Caco-2 (cell line): Measurements from ENCODE around the gene NME1. TPM values are rescaled to one million over a fixed set of nuclear protein-coding genes. Genes with fewer than 3 reads are reported as not detected.

Source experiments
- BruUV-seq: library from RNA; stranded (reverse); fragments of 400-500 nt; replicated peaks from 2 replicates; lab custom pipeline; 2021; lab: Mats Ljungman, UMichigan
- CTCF ChIA-PET: fragments of 300-600 bp; sonication (Branson Sonifier 250); formaldehyde crosslinking; loops from one replicate; lab custom pipeline; 2022; ENCODE audit warnings: antibody characterized with exemption; lab: Charles Lee
- POLR2A ChIA-PET: fragments of 300-600 bp; sonication (Branson Sonifier 250); formaldehyde crosslinking; loops from one replicate; lab custom pipeline; 2022; ENCODE audit warnings: antibody characterized with exemption; lab: Charles Lee
- DNase-seq, 2 experiments: peaks; one replicate each; pipeline versions ENCODE4 v3.0.0 to v3.0.0-alpha.2; 2020 to 2022
- H3K27me3 ChIP-seq: replicated peaks from 2 replicates; pipeline ENCODE4 v1.6.0; 2011; ENCODE audit warnings: low read length; ENCODE audit not compliant: control insufficient read depth, insufficient read depth
- H3K36me3 ChIP-seq: 2 replicates; pipeline ENCODE4 v1.5.1; 2011; ENCODE audit warnings: low read length; ENCODE audit not compliant: control insufficient read depth, insufficient read depth
- H3K4me1 ChIP-seq: fragments of 250-450 bp; sonication (Bioruptor Pico); 2 replicates; pipeline ENCODE4 v1.5.1; 2020; ENCODE audit warnings: mild to moderate bottlenecking
- H3K4me3 ChIP-seq: 2 replicates; pipeline ENCODE4 v1.5.1; 2011; ENCODE audit warnings: low read depth, mild to moderate bottlenecking, control low read depth, low read length
- H3K9me3 ChIP-seq: fragments of 250-450 bp; sonication (Bioruptor Pico); 2 replicates; pipeline ENCODE4 v1.5.1; 2020; ENCODE audit warnings: mild to moderate bottlenecking, moderate library complexity
- H3K27ac Mint-ChIP-seq: one replicate; pipeline ENCODE4 v1.8.0; 2022; ENCODE audit warnings: mixed read lengths; ENCODE audit not compliant: unreplicated experiment
- H3K27me3 Mint-ChIP-seq: one replicate; pipeline ENCODE4 v1.8.0; 2022; ENCODE audit warnings: mixed read lengths; ENCODE audit not compliant: insufficient read depth, unreplicated experiment
- H3K36me3 Mint-ChIP-seq: one replicate; pipeline ENCODE4 v1.8.0; 2022; ENCODE audit warnings: mild to moderate bottlenecking, mixed read lengths; ENCODE audit not compliant: insufficient read depth, unreplicated experiment
- H3K4me1 Mint-ChIP-seq: one replicate; pipeline ENCODE4 v1.8.0; 2022; ENCODE audit warnings: low read depth, mixed read lengths; ENCODE audit not compliant: unreplicated experiment
- H3K4me3 Mint-ChIP-seq: one replicate; pipeline ENCODE4 v1.8.0; 2022; ENCODE audit warnings: mild to moderate bottlenecking, moderate library complexity, mixed read lengths; ENCODE audit not compliant: unreplicated experiment
- H3K9me3 Mint-ChIP-seq: one replicate; pipeline ENCODE4 v1.8.0; 2022; ENCODE audit warnings: mixed read lengths; ENCODE audit not compliant: unreplicated experiment
- intact Hi-C: fragments of 100-400 bp; cut with micrococcal nuclease; formaldehyde crosslinking; loops from one replicate; pipeline ENCODE4 v1.10.0; 2022; ENCODE audit not compliant: unreplicated experiment
- total RNA-seq: library from RNA; stranded (reverse); gene quantifications from 2 replicates; pipeline ENCODE4 v1.2.3, GENCODE V29; 2022
- TF ChIP-seq, protein P1 (sequence below), 2 experiments: fragments of 200-600 bp in 1 of 2; IDR thresholded peaks; 1 replicate in 1 of 2; 2 replicates in 1 of 2; pipeline versions ENCODE4 v1.5.1 to v1.8.0; 2011 to 2022; ENCODE audit warnings: antibody characterized with exemption in 1 of 2, control low read depth in 1 of 2, inconsistent platforms in 1 of 2, low read depth in 1 of 2, low read length in 1 of 2, mild to moderate bottlenecking in 1 of 2, moderate library complexity in 1 of 2; ENCODE audit not compliant: insufficient read depth in 1 of 2, severe bottlenecking in 1 of 2, unreplicated experiment in 1 of 2

NME1 gene
- total RNA-seq, 1 experiment from 2014 or later: 278 TPM

DNA sequence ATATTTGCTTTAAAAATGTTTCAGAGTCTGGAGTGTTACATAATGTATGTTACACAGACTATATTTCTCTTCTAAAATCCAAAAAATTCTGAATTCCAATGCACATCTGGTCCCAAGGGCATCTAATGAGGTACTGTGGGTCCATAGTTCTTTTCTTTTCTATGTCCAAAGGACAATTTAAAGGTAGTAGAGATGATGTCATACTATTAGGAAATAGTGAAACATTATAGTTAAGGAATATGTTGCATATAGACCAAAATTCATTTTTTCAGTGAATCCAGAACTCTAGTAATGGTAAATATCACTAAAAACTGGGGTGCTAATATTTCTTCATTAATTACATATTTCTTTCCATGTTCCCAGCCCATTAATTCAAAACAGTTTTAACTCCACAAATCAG is 35.8 kb downstream of the NME1 start:
- Mint-ChIP-seq H3K4me1 (no peaks in the 10 kb centered on the region), H3K27ac (no peak overlapping the region), H3K9me3 (no peaks in the 10 kb centered on the region), H3K36me3 (peaks cover 82% of the 10 kb centered on the region), H3K4me3 (no peak overlapping the region), H3K27me3 (no peaks in the 10 kb centered on the region)
- no peaks in the 10 kb centered on the region; the same call in 1 of the 2 replicates for H3K36me3 ChIP-seq
- TF ChIP-seq, protein P1, sequence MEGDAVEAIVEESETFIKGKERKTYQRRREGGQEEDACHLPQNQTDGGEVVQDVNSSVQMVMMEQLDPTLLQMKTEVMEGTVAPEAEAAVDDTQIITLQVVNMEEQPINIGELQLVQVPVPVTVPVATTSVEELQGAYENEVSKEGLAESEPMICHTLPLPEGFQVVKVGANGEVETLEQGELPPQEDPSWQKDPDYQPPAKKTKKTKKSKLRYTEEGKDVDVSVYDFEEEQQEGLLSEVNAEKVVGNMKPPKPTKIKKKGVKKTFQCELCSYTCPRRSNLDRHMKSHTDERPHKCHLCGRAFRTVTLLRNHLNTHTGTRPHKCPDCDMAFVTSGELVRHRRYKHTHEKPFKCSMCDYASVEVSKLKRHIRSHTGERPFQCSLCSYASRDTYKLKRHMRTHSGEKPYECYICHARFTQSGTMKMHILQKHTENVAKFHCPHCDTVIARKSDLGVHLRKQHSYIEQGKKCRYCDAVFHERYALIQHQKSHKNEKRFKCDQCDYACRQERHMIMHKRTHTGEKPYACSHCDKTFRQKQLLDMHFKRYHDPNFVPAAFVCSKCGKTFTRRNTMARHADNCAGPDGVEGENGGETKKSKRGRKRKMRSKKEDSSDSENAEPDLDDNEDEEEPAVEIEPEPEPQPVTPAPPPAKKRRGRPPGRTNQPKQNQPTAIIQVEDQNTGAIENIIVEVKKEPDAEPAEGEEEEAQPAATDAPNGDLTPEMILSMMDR (IDR thresholded peaks at IDR 0.05; ENCODE audit: insufficient read depth in 1 of 2, low read depth in 1 of 2, low read length in 1 of 2, severe bottlenecking in 1 of 2, unreplicated experiment in 1 of 2): no peak
- no peaks in the 10 kb centered on the region for H3K9me3 ChIP-seq
- CTCF ChIA-PET: no interaction called here
- DNase-seq: no peak
- H3K4me1 ChIP-seq: no peaks in the 10 kb centered on the region
- no peaks in the 10 kb centered on the region for H3K27me3 ChIP-seq
- no peak overlapping the region for H3K4me3 ChIP-seq
- no TSS peak for BruUV-seq
- intact Hi-C loops: no loop called here
- POLR2A ChIA-PET: no interaction called here

DNA sequence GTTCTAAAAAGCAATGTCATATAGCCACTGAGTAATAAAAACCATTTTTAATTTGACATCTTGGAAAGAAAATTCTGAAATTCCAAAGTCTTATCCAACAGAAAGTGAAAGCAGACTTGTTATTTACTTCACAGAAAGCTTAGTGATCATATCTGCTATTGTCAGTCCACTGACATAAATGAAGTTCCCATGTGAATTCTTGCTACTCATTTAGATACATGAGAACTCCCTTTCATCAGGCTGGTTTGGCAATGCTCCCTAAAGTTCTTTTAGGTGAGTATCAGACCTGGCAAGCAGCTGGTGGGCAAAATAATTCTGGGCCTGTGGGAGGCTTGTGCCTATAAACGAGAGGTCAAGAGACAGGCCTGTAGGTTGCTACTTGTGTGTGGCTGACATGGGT is 36.3 kb downstream of the NME1 start:
- H3K36me3 Mint-ChIP-seq: peaks cover 82% of the 10 kb centered on the region
- H3K27me3 Mint-ChIP-seq: no peaks in the 10 kb centered on the region
- no peak overlapping the region for H3K4me3 Mint-ChIP-seq
- no peaks in the 10 kb centered on the region for H3K9me3 Mint-ChIP-seq
- POLR2A ChIA-PET: no interaction called here
- H3K4me1 Mint-ChIP-seq: no peaks in the 10 kb centered on the region
- Histone ChIP-seq H3K4me3 (no peak overlapping the region), H3K4me1 (no peaks in the 10 kb centered on the region), H3K9me3 (no peaks in the 10 kb centered on the region), H3K36me3 (no peaks in the 10 kb centered on the region; the same call in 1 of the 2 replicates), H3K27me3 (no peaks in the 10 kb centered on the region)
- CTCF ChIA-PET: no interaction called here
- intact Hi-C loops: no loop called here
- no TSS peak for BruUV-seq
- TF ChIP-seq, protein P1 (IDR thresholded peaks at IDR 0.05; ENCODE audit: insufficient read depth in 1 of 2, low read depth in 1 of 2, low read length in 1 of 2, severe bottlenecking in 1 of 2, unreplicated experiment in 1 of 2): no peak
- DNase-seq: no peak
- H3K27ac Mint-ChIP-seq: no peak overlapping the region

DNA sequence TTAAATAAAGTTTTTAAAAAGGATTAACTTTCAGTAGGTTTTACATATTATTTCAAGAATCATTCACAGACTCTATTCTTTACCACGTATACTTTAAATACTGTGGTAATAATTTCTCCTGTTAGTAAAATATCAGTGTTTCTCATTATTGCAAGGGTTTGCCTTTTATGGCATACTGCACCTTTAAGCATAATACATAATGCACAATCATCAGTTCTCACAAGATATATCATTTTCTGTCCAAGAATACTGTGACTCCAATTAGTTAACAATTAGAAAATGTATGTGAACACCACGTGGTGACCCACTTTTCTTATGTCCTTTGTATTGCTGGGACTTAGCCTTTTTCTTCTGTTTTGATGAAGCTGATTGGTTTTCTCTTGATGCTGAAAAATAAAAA is 38.5 kb downstream of the NME1 start:
- Histone ChIP-seq H3K36me3 (peaks cover 1% of the 10 kb centered on the region; the same call in 1 of the 2 replicates), H3K9me3 (no peaks in the 10 kb centered on the region), H3K27me3 (no peaks in the 10 kb centered on the region), H3K4me1 (no peaks in the 10 kb centered on the region), H3K4me3 (no peak overlapping the region)
- no peaks in the 10 kb centered on the region for H3K4me1 Mint-ChIP-seq
- H3K27ac Mint-ChIP-seq: no peak overlapping the region
- TF ChIP-seq, protein P1 (IDR thresholded peaks at IDR 0.05; ENCODE audit: insufficient read depth in 1 of 2, low read depth in 1 of 2, low read length in 1 of 2, severe bottlenecking in 1 of 2, unreplicated experiment in 1 of 2): no peak
- intact Hi-C loops: no loop called here
- no peaks in the 10 kb centered on the region for H3K27me3 Mint-ChIP-seq
- BruUV-seq: no TSS peak
- H3K36me3 Mint-ChIP-seq: peaks cover 69% of the 10 kb centered on the region
- ChIA-PET CTCF (no interaction called here), POLR2A (no interaction called here)
- H3K4me3 Mint-ChIP-seq: no peak overlapping the region
- H3K9me3 Mint-ChIP-seq: no peaks in the 10 kb centered on the region
- no peak for DNase-seq
